ENCODE data around the gene POU2AF3.

- TF ChIP-seq CTCF (IDR thresholded peaks at IDR 0.05) (no peak), JAZF1 (CRISPR knock-in tag; IDR thresholded peaks at IDR 0.05) (no peak), ZBTB43 (CRISPR knock-in tag; IDR thresholded peaks at IDR 0.05) (no peak), TCF7 (CRISPR knock-in tag; IDR thresholded peaks at IDR 0.05; ENCODE audit: low read depth) (no peak)
These were observed 33.5 kb downstream of the POU2AF3 start for GRCh38 chr11:111331711-111332479.

All from WTC11 (cell line).